DND-41 (cell line): ENCODE measurements around the gene CASKIN2.

Experiments
- CTCF ChIP-seq: IDR thresholded peaks from 2 replicates; pipeline ENCODE4 v1.5.1; 2012; ENCODE audit warnings: borderline replicate concordance, low read length, moderate library complexity, mild to moderate bottlenecking; ENCODE audit not compliant: poor library complexity, severe bottlenecking; ENCODE audit errors: extremely low read depth
- EZH2 ChIP-seq: IDR thresholded peaks from 3 replicates; pipeline ENCODE4 v1.6.1; 2012; ENCODE audit warnings: borderline replicate concordance, low read depth, mild to moderate bottlenecking, moderate library complexity, low read length, inconsistent platforms; ENCODE audit not compliant: severe bottlenecking

GRCh38 chr17:75482098-75482942 lies 33.0 kb downstream of the CASKIN2 start:
- TF ChIP-seq CTCF (no peak), EZH2 (no peak)
